Trophoblast cell (in vitro differentiated cells and primary cell): ENCODE data around the gene RRP9.

Source experiments
- DNase-seq, 2 donors: peaks; one replicate each; pipeline ENCODE4 v3.0.0-alpha.2; 2016
- H2AFZ ChIP-seq: 2 replicates; pipeline ENCODE4 v1.6.1; 2013; ENCODE audit warnings: low read length, moderate library complexity, mild to moderate bottlenecking; ENCODE audit not compliant: insufficient read depth, poor library complexity
- H2AK5ac ChIP-seq: 2 replicates; pipeline ENCODE4 v1.6.1; 2013; ENCODE audit warnings: mild to moderate bottlenecking, low read length
- H2BK120ac ChIP-seq: 2 replicates; pipeline ENCODE4 v1.6.1; 2013; ENCODE audit warnings: low read length, mild to moderate bottlenecking, moderate library complexity; ENCODE audit not compliant: insufficient read depth, poor library complexity
- H2BK12ac ChIP-seq: 2 replicates; pipeline ENCODE4 v1.6.1; 2013; ENCODE audit warnings: mild to moderate bottlenecking, low read length, moderate library complexity
- H2BK5ac ChIP-seq: 2 replicates; pipeline ENCODE4 v1.6.1; 2013; ENCODE audit warnings: low read length, low read depth, moderate library complexity, mild to moderate bottlenecking; ENCODE audit not compliant: poor library complexity
- H3K14ac ChIP-seq: 2 replicates; pipeline ENCODE4 v1.6.1; 2013; ENCODE audit warnings: mild to moderate bottlenecking, low read length
- H3K18ac ChIP-seq: 2 replicates; pipeline ENCODE4 v1.6.1; 2013; ENCODE audit warnings: mild to moderate bottlenecking, low read length
- H3K23ac ChIP-seq: 2 replicates; pipeline ENCODE4 v1.6.1; 2013; ENCODE audit warnings: low read length
- H3K27ac ChIP-seq: 2 replicates; pipeline ENCODE4 v1.5.1; 2013; ENCODE audit warnings: low read depth, mild to moderate bottlenecking, inconsistent platforms, low read length, moderate library complexity
- H3K27me3 ChIP-seq: 2 replicates; pipeline ENCODE4 v1.6.1; 2013; ENCODE audit warnings: inconsistent platforms, mild to moderate bottlenecking, low read length, moderate library complexity; ENCODE audit not compliant: insufficient read depth
- H3K36me3 ChIP-seq, 2 experiments: 1 replicate in 1 of 2; 2 replicates in 1 of 2; pipeline ENCODE4 v1.6.1; 2013; ENCODE audit warnings: low read length in 2 of 2, mild to moderate bottlenecking in 2 of 2, moderate library complexity in 1 of 2; ENCODE audit not compliant: insufficient read depth in 2 of 2, control insufficient read depth in 1 of 2
- H3K4ac ChIP-seq: 2 replicates; pipeline ENCODE4 v1.6.1; 2013; ENCODE audit warnings: low read depth, mild to moderate bottlenecking, low read length, moderate library complexity
- H3K4me1 ChIP-seq, 2 experiments: 1 replicate in 1 of 2; 2 replicates in 1 of 2; pipeline ENCODE4 v1.6.1; 2013; ENCODE audit warnings: low read length in 2 of 2, mild to moderate bottlenecking in 2 of 2, moderate library complexity in 1 of 2; ENCODE audit not compliant: insufficient read depth in 2 of 2, control insufficient read depth in 1 of 2
- H3K4me2 ChIP-seq: 2 replicates; pipeline ENCODE4 v1.6.1; 2013; ENCODE audit warnings: inconsistent platforms, mild to moderate bottlenecking, low read length, moderate library complexity
- H3K4me3 ChIP-seq: 2 replicates; pipeline ENCODE4 v1.5.1; 2013; ENCODE audit warnings: mild to moderate bottlenecking, low read depth, low read length, inconsistent platforms
- H3K79me1 ChIP-seq: one replicate; pipeline ENCODE4 v1.6.1; 2013; ENCODE audit warnings: low read length
- H3K79me2 ChIP-seq: 2 replicates; pipeline ENCODE4 v1.6.1; 2013; ENCODE audit warnings: low read length, mild to moderate bottlenecking; ENCODE audit not compliant: control insufficient read depth, insufficient read depth, poor library complexity
- H3K9ac ChIP-seq: 2 replicates; pipeline ENCODE4 v1.6.1; 2013; ENCODE audit warnings: mild to moderate bottlenecking, low read length
- H3K9me3 ChIP-seq: 2 replicates; pipeline ENCODE4 v1.6.1; 2013; ENCODE audit warnings: low read depth, mild to moderate bottlenecking, control low read depth, inconsistent platforms, low read length; ENCODE audit not compliant: insufficient read depth
- H4K12ac ChIP-seq: 2 replicates; pipeline ENCODE4 v1.6.1; 2013; ENCODE audit warnings: low read depth, mild to moderate bottlenecking, low read length, moderate library complexity
- H4K8ac ChIP-seq: 2 replicates; pipeline ENCODE4 v1.6.1; 2013; ENCODE audit warnings: low read depth, mild to moderate bottlenecking, low read length, moderate library complexity
- H4K91ac ChIP-seq: one replicate; pipeline ENCODE4 v1.6.1; 2013; ENCODE audit warnings: low read depth, mild to moderate bottlenecking, low read length, moderate library complexity
- WGBS: extraction: QIAGEN DNeasy Blood & Tissue Kit; methylation state at CpG from one replicate; pipeline ENCODE4 v1.1.7; 2013; ENCODE audit warnings: missing lambda C conversion rate; ENCODE audit not compliant: insufficient read length, insufficient coverage; ENCODE audit errors: extremely low coverage; 5-methylcytosine and 5-hydroxymethylcytosine counted together

Gene RRP9

DNA sequence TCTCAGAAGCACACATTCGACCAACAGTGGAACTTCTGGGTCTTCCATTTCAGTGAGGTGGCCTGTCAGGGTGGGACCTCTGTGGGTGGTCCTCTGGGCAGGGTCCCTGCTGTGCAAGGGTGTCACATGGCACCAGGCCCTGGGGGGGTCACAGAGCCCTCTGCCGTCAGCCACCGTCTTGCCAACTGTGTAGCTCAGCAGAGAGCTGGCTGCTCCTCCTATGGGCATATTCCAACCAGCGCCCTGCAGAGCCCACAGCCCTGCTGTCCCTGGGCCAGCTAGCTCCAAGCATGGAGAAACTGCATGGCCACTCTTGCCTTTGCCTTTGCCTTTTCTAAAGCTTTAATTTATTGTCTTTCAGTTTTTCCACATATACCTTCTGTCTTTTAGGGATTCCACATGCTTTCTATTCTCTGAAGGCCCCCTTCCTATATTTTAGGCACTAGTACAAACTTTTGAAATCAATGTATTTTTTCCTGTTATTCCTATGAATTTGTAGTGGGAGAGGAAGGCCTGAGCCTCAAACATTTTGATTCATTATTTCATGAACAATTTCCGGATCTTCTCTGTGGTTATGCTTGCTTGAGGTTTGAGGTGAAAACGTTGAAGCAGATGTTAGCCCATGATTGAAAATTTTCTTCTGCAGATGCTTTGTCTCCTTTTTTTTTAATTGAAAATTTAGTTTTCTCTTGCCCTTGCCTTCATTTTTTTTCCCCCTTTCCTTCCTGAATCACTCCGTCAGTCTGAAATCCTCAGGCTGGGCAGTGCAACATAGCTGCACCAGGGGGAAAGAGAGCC lies 50.3 kb downstream of the RRP9 start:
- H3K36me3 ChIP-seq = no peaks in the 10 kb centered on the region
- no peak overlapping the region for H2AK5ac ChIP-seq
- no peak overlapping the region for H2BK120ac ChIP-seq
- no peak overlapping the region for H2BK5ac ChIP-seq
- no peak overlapping the region for H2AFZ ChIP-seq
- H4K8ac ChIP-seq = no peak overlapping the region
- H3K18ac ChIP-seq = no peak overlapping the region
- H3K79me1 ChIP-seq = no peaks in the 10 kb centered on the region
- DNase-seq = no peak
- H3K23ac ChIP-seq = no peak overlapping the region
- H3K9me3 ChIP-seq = peaks cover 3% of the 10 kb centered on the region
- no peak overlapping the region for H3K4me3 ChIP-seq
- no peak overlapping the region for H2BK12ac ChIP-seq
- H4K12ac ChIP-seq = no peak overlapping the region
- H3K14ac ChIP-seq = no peak overlapping the region
- no peaks in the 10 kb centered on the region for H3K27me3 ChIP-seq
- no peak overlapping the region for H3K9ac ChIP-seq
- no peak overlapping the region for H4K91ac ChIP-seq
- WGBS = no CpG with 5 or more reads among the region's 7 CpGs
- H3K4me2 ChIP-seq = no peak overlapping the region
- H3K79me2 ChIP-seq = no peaks in the 10 kb centered on the region
- no peak overlapping the region for H3K27ac ChIP-seq
- H3K4me1 ChIP-seq = no peaks in the 10 kb centered on the region
- H3K4ac ChIP-seq = no peak overlapping the region

DNA sequence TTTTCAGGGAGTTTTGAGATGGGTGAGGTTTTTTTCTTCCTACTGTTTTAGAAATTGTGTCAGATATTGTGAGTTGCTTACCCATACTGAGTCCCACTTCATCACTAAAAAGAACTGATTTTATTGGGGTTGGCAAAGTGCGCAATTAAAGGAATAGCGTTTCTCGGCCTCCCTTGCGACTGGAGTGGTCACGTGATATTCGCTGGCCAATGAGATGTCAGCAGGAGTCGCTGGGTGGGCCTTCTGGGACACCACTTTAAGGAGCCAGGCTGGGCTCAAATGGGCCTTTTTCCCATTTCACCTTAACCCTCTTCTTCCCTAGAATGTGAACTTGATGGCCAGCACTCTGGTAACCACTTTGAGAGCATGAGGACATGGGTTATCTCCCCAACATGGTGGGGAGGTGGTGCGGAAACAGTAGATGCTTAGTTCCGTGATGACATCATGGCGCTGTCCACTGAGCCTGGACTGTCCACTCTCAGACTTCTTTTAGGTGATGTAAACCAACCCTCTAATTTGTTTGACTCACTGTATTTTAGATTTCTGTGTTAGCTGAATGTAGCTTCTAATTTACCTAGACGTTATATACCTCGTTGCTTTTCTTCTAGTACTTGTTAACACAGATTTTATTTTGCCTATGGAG lies 53.1 kb downstream of the RRP9 start:
- no peak for DNase-seq
- H3K79me1 ChIP-seq = no peaks in the 10 kb centered on the region
- H3K9me3 ChIP-seq = no peaks in the 10 kb centered on the region
- H3K4me3 ChIP-seq = no peak overlapping the region
- H2BK12ac ChIP-seq = no peak overlapping the region
- no peak overlapping the region for H4K8ac ChIP-seq
- no peak overlapping the region for H3K4me2 ChIP-seq
- H2AFZ ChIP-seq = no peak overlapping the region
- no peak overlapping the region for H3K4ac ChIP-seq
- no peaks in the 10 kb centered on the region for H3K27me3 ChIP-seq
- WGBS = no CpG with 5 or more reads among the region's 12 CpGs
- no peak overlapping the region for H2BK120ac ChIP-seq
- H3K27ac ChIP-seq = no peak overlapping the region
- H4K91ac ChIP-seq = no peak overlapping the region
- H3K18ac ChIP-seq = no peak overlapping the region
- no peak overlapping the region for H4K12ac ChIP-seq
- no peak overlapping the region for H2AK5ac ChIP-seq
- no peaks in the 10 kb centered on the region for H3K79me2 ChIP-seq
- peak overlapping the region; percentile 73 for H3K23ac ChIP-seq
- no peak overlapping the region for H3K9ac ChIP-seq
- H3K14ac ChIP-seq = no peak overlapping the region
- no peaks in the 10 kb centered on the region for H3K36me3 ChIP-seq
- no peak overlapping the region for H2BK5ac ChIP-seq
- no peaks in the 10 kb centered on the region for H3K4me1 ChIP-seq

DNA sequence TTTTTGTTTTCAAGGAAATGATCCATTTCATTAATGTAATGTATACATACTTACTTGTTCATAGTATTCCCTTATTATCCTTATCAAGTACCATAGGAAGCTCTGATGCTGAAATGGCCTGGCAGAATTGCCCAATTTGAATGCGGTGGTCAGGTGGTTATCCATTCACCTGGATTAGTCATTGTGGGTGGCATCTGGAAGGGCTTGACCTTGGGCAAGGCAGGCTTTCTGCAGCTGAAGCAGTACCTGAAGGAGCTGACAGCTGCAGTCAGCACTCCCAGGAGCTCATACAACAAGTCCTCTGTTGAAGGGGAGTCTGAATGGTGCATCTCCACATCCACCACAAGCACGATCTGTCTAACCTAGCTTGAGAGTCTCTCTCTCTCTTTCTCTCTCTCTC lies 54.1 kb downstream of the RRP9 start:
- Histone ChIP-seq H4K8ac (no peak overlapping the region), H3K4me2 (no peak overlapping the region), H2AFZ (no peak overlapping the region), H3K9ac (no peak overlapping the region), H3K4me3 (no peak overlapping the region), H3K4ac (no peak overlapping the region), H3K79me1 (no peaks in the 10 kb centered on the region), H3K4me1 (no peaks in the 10 kb centered on the region), H3K14ac (no peak overlapping the region), H4K12ac (no peak overlapping the region), H3K9me3 (no peaks in the 10 kb centered on the region), H4K91ac (no peak overlapping the region), H3K36me3 (no peaks in the 10 kb centered on the region), H3K27ac (no peak overlapping the region), H3K23ac (no peak overlapping the region), H2AK5ac (no peak overlapping the region), H2BK120ac (no peak overlapping the region), H2BK5ac (no peak overlapping the region), H3K79me2 (no peaks in the 10 kb centered on the region), H3K18ac (no peak overlapping the region), H2BK12ac (no peak overlapping the region), H3K27me3 (no peaks in the 10 kb centered on the region)
- DNase-seq = no peak
- no CpG with 5 or more reads among the region's 2 CpGs for WGBS

DNA sequence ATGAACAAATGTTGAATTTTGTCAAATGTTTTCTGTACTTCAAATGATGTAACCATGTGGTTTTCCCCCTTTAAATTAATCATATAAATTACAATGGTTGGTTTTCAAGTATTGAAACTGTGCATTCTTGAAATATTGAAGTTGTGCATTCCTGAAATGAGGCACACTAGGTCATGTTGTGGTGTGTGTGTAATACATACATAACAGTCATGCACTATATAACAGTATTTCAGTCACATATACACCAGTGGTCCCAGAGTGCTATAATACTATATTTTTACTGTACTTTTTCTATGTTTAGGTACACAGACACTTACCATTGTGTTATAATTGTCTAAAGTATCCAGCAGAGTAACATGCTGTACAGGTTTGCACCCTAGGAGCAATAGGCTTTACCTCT lies 55.3 kb downstream of the RRP9 start:
- H2AFZ ChIP-seq = no peak overlapping the region

More for the DNA sequence above, 55.3 kb downstream of the RRP9 start:
- Histone ChIP-seq H3K4ac (no peak overlapping the region), H4K8ac (no peak overlapping the region), H3K27ac (no peak overlapping the region), H2AK5ac (no peak overlapping the region), H3K79me2 (no peaks in the 10 kb centered on the region), H2BK12ac (no peak overlapping the region), H2BK5ac (no peak overlapping the region), H3K36me3 (no peaks in the 10 kb centered on the region), H3K14ac (no peak overlapping the region), H3K27me3 (no peaks in the 10 kb centered on the region), H2BK120ac (no peak overlapping the region), H3K9me3 (no peaks in the 10 kb centered on the region), H3K23ac (no peak overlapping the region), H4K12ac (no peak overlapping the region), H3K4me2 (no peak overlapping the region), H4K91ac (no peak overlapping the region), H3K4me3 (no peak overlapping the region), H3K79me1 (no peaks in the 10 kb centered on the region), H3K4me1 (no peaks in the 10 kb centered on the region), H3K9ac (no peak overlapping the region), H3K18ac (no peak overlapping the region)
- no peak for DNase-seq
